Stimulated activated CD8-positive, alpha-beta memory T cell treated with anti-CD3 and anti-CD28 coated beads, Interleukin-4, amount 100 ng/mL, for 1 hour (primary cell): ENCODE measurements around the gene NAALADL2.

Experiments used
- DNase-seq, 2 donors: peaks; one replicate each; pipeline ENCODE4 v3.0.0-alpha.2; 2020; ENCODE audit warnings: low read depth in 2 of 2, low spot score in 1 of 2

Gene NAALADL2

DNA sequence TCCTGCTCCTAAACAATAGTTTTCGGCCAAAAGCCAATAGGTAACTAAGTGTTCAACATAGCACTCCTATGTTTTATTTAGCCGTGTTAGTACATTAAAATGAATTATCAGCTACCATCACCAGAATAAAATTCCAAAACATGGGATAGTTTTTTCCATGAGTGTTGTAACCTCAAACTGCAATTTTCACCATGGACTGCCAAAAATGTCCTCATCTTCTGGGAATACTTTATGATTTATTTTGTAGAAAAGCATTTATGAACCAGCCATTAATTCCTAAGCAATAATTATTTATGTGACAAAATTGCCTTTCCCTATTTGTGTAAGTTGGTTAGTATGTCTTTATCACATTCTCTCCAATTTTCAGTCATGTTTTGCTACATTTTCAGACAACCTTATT is 438.1 kb downstream of the NAALADL2 start:
- DNase-seq, result no peak

DNA sequence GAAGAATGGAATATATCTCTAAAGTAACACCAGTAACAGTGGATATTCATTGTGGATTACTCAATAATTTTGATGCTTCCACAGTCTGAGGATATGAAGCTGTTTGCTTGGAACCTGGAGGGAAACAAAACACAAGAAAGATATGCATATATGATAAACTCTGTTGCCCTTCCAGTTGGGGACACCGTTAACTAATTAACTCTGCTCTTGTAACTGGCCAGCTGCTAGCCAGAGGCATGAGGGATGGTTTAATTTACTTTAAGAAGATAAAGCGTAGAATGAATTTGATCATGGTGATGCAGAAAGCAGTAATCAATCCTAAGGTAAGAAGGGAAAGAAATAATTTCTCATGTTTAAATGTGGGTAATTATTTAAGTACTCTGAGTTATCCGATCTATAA is 442.6 kb downstream of the NAALADL2 start:
- DNase-seq, result no peak

DNA sequence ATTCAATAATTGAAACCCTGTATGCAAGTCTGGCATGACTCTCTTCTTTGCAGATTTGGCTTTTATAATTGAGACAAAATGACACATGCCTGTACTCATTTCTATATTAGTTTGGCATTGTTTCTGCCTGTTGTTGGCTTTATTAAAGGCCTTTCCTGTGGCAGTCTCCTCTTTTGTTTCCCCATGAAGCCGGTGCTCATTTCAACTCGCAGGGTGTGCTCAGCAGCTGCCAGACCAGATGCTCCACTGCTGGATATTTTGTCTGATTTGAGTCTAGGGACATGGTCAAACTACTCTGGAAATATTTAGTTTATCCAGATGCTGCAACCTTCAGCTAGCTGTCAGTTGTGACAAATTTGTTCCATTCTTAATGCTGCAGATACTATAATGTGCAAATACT is 445.3 kb downstream of the NAALADL2 start:
- no peak for DNase-seq

DNA sequence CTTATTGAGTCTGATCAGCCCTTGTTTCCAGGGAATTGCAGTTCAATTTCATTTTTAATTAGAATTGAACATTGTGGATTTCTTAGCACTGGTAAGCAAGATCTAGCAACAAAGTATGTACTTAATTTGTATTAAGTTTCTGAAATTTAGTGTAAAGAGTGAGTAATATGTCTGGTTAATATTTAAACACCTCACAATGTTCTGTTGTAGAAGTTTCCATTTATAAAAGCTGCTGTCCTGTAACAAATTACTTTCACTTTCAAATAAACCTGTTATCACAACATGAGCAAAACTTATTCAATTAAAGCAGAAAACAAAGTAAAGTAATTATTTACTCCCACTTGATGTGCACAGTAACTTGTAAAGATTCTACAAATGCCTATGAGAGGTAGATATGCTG is 448.5 kb downstream of the NAALADL2 start:
- DNase-seq, result no peak

DNA sequence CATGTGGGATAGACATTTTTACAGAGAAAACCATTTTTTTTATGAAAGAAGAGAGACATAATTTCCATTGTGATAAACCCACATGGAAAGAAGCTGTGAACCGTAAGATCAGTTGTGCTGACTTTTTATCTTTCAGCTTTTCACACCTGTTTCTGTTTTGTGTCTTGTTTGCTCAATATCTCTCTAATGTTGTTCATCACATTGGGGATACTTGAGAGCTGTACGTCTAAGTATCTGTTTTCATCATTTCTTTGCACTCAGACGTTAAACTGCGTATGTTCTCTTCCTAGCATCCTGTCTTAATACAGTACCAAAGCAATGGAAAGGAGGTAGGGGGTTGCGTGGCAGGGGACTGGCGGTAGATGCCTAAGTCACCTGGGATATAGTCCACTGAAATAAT is 449.0 kb downstream of the NAALADL2 start:
- no peak for DNase-seq

DNA sequence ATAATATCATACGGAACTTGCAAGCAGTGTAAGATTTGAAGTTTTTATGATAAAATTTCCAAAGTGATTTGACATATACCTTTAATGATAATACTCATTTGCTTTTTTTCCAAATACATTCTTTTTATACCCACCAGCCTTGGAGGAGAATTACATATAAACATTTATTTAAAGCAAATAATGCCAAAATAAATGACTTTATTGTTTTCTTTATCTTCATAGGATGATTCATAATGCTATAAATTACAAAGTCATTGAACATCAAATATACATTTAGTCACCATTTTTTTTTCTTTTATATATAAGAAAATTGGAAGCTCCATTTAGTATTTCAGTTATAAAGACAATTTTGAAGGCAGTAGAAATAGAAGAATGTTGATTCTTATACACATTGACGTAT is 450.9 kb downstream of the NAALADL2 start:
- no peak for DNase-seq

DNA sequence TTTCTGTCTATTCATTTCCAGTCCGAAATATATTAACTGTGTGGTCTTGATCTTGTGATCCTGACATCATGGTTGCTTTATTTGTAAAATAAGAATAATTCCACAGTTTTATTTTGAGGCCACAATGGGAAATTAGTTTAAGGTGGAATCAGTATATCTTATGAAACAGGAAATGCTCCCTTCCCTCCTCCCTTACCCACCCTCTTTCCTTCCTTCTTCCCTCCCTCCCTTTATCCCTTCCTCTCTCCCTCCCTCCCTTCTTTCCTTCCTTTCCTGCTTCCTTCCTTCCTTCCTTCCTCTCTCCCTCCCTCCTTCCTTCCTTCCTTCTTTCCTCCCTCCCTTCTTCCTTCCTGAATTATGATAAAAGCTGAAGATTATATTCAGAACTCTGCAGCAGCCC is 452.3 kb downstream of the NAALADL2 start:
- DNase-seq, result no peak

DNA sequence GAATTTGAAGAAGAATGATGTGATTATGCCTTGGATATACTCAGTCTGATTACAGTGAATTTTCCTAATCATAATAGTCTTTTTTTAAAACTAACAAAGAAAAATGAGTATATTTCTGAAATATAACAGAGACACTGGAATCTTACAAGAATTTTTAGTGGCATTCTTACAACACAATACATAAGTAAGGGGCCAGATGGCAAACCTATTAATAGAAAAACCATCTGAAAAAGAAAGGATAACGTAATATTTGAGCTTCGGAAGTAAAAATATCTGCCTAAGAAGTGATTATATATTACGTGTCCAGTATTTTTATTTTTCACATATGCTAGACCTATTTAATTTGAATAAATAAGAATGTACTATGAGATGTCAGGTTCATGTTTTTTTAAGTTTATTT is 452.8 kb downstream of the NAALADL2 start:
- no peak for DNase-seq

DNA sequence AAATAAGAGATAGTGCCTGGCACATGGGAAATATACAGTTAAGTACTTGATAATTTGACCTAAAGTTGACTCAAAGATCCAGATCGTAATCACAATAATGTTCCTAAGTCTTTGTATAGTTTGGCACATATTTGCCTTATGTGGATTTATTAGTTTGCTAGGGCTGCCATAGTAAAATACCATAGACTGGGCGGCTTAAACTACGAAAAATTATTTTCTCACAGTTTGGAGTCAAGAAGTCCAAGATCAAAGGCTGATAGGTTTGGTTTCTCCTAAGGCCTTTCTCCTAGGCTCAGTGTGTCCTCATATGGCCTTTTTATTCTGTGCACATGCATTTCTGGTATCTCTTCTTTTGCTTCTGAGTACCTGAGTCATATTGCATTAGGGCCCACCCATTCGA is 453.7 kb downstream of the NAALADL2 start:
- DNase-seq, result no peak

DNA sequence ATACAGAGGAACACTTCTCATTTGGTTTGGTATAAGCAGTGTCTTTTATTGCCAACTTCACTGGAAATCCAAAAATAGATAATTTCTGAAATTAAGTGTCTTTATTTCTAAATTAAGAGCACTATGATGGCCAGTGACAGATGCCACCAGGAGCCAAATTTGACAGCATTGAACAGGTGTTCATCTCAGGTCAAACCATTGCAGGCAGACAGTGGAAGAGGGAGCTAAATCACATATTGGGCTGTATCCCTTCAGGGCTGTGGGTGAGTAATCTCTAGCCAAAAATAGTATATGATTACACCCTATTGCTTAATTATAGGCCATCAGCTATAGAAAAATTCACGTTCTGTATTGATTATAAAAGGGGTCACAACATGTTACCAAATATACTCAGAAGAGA is 457.7 kb downstream of the NAALADL2 start:
- DNase-seq, result no peak

DNA sequence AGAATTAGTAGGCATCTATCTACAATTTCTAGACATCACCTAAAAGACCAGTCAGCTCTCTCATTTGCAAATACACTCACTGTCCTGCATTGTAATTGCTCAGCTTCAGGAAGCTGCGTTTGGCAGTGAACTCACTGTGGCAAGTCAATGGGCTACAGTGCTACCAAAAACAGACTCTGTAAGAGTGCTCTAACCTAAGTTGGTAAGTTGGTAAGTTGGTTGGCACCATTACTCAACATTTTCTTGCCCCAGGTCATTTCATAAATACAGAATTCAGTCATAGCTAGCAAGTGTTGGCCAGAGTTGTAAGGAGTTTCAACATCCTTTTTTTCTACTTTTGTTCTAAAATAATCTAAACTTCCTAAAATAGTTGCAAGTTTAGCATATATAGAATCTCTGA is 466.3 kb downstream of the NAALADL2 start:
- DNase-seq, result no peak

DNA sequence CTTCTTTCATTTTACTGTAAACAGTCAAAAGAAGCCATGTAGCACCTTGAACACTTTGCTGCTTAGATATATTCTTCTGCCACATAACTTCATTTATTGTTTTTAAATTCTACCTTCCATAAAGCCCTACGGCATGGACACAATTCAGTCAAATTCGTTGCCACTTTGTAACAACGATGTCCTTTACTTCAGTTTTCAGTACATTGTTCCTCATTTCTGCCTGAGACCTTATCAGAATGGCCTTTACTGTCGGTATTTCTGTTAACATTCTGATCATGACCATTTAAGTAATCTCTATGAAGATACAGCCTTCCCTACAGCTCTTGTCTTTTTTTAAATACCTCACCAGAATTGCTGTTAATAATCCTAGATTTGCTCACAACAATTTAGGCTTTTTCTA is 466.9 kb downstream of the NAALADL2 start:
- no peak for DNase-seq

DNA sequence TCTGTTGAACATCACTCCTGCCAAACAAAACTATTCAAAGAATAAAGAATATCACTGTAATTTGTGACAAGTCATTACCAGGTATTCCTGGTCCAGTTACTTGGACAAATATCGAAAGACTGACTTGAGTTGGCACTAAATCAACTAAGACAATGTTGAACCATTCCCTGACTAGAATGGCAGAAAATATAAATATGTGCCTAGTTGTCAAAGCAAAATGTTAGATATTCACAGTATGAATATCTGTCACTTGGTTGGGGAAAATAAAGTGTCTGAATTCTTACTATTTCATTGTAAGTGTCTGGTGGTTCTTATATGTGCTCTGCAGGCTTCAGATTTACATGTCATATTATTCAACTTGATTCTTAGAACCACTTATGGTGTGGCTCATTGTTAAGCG is 470.2 kb downstream of the NAALADL2 start:
- DNase-seq, result no peak

DNA sequence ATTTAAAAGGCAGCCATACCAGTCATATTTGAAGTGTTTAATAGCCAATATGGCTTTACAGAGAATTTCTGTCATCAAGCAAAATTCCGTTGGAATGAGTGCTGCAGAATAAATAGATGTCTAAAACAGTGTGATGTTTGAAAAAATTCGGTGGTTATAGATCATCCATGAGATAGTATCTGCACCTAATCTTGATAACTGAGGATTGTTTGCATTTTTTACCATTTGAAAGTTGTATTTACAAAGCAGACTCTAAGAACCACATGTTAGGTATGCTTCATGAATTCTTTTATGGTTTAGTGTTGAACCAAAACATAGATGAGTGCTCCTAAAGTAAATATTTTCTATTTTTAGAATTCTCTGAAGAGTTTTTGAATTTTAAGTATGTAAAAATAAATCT is 476.1 kb downstream of the NAALADL2 start:
- DNase-seq, result no peak

DNA sequence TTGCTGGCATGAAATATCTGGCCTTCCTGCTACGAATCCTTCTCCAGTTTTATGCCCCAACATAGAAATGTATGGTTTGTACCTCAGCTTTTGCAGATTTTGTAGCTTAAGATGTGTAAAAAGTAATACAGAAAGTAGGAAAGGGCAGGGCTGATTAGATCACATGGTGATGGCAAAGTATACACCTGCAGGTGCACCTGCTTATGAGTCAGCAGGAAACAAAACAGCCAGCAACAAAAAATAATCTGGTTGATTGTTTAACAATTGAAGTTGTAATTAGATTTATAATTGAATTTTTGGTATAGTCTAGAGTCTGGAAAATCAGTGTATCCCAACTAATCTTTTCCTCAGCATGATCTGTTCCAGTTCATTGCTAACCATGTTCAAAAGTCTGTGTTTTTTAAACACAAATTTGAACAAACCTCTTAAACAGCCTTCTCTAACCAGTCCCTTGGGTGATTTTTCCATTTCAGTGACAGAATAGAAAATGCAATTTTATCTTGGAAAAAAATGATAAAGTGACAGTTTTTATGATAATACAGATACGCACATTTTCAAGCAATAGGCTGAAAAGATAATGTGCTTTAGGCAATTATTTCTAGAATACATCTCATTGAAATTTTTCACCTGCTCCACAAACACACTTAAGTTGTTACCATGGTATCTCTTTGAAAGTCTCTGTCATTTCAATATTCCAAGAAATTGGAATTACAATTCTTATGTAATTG is 477.4 kb downstream of the NAALADL2 start:
- no peak for DNase-seq

DNA sequence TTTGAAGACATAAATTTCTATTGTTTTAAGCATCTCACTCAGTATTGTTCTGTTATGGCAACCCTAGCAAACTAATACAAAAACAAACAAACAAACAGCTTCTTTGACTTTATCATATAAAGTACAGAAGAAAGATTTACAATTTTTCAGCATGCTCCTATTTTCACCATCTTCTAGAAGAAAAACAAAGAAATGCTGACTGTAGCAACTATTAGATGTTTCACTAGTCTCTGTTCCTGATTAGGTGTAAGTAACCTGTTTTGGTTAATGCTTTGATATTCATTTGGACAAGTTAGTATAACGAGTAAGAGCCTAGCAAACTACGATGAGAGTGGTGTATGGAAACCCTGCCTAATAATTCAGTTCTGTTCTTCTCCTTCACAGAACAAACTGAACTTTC is 478.5 kb downstream of the NAALADL2 start:
- no peak for DNase-seq

DNA sequence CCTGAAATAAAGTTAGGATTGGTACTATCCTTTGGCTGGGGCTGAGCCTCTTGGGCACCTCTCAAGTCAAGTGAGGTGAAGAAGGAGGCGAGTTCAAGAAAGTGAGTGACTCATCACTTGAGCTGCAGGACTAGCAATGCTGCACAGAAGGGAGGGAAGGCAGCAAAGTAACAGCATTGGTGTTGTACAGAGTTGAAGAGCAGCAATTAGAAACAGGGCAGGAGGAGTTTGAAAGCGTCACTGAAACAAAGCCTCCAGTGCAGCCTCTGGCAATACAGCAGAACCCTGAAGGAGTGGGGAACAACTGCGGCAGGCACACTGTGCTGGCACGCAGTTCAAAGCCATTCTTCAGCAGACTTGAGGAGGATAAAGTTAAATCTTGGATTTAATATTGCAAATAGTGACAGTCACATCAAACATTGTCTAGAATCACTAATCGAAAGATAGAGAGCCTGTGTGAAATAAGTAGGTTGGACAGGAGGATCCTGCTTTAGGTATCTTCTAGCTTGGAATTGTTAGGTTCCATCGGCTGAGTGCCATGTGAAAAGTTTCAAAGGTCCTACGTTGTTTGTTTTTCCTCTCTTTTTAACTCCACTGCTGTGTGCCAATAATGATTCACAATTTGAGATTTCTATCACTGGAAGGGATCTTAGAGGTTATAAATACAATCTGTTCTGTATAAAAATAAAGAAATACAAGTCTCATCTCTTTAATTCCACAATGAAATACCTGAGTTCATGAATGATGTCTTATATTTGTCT is 479.8 kb downstream of the NAALADL2 start:
- DNase-seq, result no peak

DNA sequence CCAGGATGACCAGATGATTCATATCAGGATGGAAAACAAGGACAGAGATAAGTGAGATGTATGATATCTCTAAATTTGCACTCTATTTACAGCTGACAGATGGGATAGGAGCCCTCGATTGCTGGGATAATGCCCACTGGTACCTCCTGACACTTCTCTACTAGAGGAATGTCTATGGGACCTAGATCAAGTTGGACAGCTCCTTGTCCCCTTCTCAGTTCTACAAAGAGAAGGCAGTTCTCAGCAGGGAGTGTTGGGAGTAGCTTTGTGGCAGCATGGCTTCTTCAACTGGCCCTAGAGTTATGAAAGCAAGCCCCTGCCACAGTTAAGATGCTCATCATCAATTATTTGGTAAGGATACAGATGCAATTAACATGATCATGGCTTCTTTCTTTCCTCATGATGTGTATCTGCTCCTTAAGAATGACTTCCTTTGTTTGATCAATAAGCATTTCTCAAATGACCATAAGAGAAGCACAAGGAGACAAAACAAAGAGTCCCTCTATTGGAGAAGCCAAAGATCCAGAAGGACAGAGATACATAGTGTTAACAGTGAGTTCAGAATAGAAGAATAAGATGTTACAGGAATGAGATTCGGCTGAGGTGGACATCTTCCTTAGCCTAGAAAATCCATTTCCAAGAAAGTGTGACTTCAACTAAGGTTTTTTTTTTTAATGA is 481.3 kb downstream of the NAALADL2 start:
- no peak for DNase-seq

DNA sequence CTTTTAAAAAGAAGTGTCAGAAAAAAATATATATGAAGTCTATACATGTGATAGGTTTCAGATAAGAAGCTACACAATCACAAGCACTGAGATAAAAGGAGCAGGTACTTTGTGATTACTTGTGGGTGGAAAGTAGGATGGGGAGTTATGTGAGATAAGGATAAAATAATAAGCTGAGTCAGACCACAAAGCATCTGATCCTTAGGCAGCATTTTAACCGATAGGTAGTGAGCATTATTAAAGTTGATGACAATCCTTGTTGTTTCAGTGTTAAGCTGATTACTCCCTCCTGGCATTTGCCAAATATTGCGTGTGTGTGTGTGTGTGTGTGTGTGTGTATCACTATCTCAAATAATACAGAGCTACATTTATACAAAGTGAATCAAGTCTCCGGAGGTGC is 483.1 kb downstream of the NAALADL2 start:
- no peak for DNase-seq

DNA sequence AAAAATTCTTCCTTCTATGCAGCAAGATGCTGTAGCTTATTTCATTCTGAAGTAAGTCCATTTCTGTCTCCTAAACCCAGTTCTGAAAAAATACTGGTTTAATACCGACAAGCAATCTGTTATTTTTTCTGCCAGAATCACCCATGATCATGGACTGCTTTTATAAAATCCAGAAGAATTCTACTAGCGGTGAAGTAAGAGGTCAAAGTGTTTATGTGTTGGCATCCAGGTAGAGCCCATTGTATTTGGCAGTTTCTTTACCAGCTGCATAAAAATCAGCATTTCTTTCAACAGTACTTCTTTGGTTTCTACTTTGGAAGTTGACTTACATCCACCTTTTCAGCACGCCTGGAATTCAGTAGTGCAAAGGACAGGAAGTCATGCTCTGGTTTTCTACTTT is 484.8 kb downstream of the NAALADL2 start:
- no peak for DNase-seq

DNA sequence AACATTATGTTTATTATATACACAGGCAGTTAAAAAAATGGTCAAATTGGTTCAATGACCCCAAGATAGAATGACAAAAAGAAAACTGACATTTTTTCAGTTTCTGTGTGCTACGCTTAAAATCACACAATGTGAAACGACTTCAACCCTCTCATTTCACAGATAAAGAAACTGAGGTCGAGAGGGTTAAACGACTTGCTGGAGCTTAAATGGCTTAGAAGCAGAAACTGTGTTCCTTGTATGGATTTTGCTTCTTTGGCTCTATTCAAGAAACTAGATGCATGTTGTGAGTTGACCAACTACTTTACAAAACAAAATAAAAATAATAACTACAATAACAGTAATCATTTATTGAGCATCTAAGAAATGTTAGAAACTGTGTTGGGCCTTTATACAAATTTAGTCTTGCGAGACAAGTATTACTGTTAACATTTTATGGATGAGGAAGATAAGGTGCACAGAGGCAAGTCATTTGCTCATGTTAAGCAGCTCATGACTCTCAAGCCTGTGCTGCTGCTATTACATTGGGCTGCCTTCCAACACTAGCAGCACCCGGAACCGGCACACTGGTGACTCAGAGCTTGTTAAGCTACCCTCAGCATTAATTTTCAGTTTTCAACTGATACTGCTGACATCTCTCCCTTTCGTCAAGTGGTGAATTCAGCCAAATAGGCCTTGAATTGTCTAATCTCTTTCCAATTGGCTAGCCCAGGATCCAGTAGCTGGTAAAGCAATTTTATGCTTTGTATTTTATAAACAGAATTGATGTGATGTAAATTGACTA is 487.6 kb downstream of the NAALADL2 start:
- DNase-seq, result no peak

DNA sequence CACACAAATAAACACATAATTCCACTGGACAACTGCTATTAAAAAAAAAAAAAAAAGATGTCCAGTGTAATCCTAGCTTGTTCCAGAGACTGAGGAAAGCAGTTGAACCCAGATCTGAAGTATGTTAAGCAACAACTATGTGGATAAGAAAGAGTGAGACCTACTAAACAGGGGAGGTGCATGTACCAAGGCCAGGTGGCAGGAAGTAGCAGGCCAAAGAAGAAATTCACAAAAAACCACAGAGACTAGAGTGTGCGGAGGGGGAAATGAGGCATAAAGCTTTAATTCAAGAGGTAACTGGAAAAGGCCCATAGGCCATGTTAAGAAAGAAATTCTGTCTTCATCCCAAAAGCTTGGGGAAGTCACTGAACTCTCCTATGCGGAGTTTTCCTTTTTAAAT is 490.0 kb downstream of the NAALADL2 start:
- DNase-seq, result no peak
